ENCODE measurements around the gene SET. TPM values are rescaled to one million over a fixed set of nuclear protein-coding genes. Genes with fewer than 3 reads are reported as not detected.
"Not testable (repeated sequence)": the region's sequence is repeated elsewhere in the genome, so short reads cannot be mapped to it uniquely, and the experiment has no call there.

The SET gene, protein sequence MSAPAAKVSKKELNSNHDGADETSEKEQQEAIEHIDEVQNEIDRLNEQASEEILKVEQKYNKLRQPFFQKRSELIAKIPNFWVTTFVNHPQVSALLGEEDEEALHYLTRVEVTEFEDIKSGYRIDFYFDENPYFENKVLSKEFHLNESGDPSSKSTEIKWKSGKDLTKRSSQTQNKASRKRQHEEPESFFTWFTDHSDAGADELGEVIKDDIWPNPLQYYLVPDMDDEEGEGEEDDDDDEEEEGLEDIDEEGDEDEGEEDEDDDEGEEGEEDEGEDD
- total RNA-seq: 100 to 1,000 TPM; 261 to 264 TPM
- polyA plus RNA-seq: 100 to 1,000 TPM; 132 to 191 TPM

DNA sequence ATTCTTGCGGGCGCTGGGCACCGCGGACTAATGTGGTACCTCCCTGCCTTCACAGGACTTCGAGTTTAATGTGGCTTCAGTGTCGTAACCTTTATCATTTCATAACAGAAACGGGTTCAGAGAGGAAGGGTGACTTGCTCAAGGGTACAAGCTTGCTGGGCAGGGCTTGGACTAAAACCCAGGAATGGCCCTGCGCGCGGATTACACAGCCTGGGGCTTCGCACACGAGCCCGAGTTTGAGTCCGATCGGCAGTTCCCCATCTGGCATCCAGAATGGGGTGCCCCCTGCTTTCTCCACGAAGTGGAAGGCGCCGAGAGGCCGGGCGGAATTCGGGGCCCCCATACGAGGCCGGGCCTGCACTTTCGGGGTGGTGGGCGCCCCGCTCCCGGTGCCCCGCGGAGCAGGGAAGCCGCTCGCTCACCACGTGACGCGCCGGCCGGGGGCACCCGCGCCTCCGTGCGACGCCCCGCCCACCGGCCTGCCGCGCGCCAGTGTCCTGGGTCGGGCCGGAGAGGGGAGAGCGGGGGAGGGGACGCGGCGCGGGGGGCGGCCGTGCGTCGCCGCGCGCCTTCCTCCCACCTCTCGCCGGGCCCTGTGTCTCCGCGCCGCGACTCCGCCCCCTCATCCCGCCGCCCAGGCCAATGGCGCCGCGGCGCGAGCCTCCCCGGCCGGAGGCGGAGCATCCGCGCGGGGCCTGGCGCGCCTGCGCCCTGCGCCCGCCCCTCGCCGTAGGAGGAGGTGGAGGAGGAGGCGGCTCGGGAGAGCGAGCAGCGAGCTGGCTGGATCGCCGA lies at the start of gene SET:
TSS of gene SET (plus strand) at position 722 of the 792 bp plus-strand sequence. CDS start 361 bp downstream, outside the sequence.
- peak; percentile 88 to 95 (median 93) for DNase-seq
- Mint-ChIP-seq H3K9me3 (peaks cover 0 to 3% (median 0%) of the 10 kb centered on the region in 8 donors), H3K36me3 (peaks cover 18 to 33% of the 10 kb centered on the region in 2 donors), H3K4me1 (peaks cover 40 to 67% (median 54%) of the 10 kb centered on the region in 4 donors), H3K4me3 (peak within 1 kb of the TSS; percentile 83 to 95 (median 92)), H3K27me3 (peaks cover 0 to 1% of the 10 kb centered on the region in 2 donors), H3K27ac (peak within 1 kb of the TSS; percentile 93 to 98 (median 96))
- Histone ChIP-seq H3K9me3 (ENCODE audit: control insufficient read depth in 1 of 2, low read length in 2 of 2) (no peaks in the 10 kb centered on the region), H3K27me3 (ENCODE audit: insufficient read depth, low read length) (no peaks in the 10 kb centered on the region), H3K4me1 (ENCODE audit: insufficient read depth, low read length) (peaks cover 67% of the 10 kb centered on the region), H3K4me3 (ENCODE audit: low read length in 2 of 2) (peak within 1 kb of the TSS; percentile 63 to 88), H3K27ac (ENCODE audit: low read depth, low read length) (peak within 1 kb of the TSS; percentile 82), H3K36me3 (ENCODE audit: insufficient read depth, low read length) (peaks cover 22% of the 10 kb centered on the region)
- CTCF ChIA-PET (ENCODE audit: partially characterized antibody): interaction anchor here (1.0 kb wide), 1 partner anchor 40 kb away, joined by 4 read pairs; no protein-coding TSS in a partner anchor
- intact Hi-C loops (cut with micrococcal nuclease): loop anchor here (1.0 to 2.0 kb wide), 6 partner anchors 14 to 136 kb away; partner anchors contain the start of genes DYNC2I2, PKN3, SPTAN1 and TBC1D13
- POLR2A ChIA-PET (ENCODE audit: partially characterized antibody): interaction anchor here (0.7 to 5.1 kb wide), 15 partner anchors 9 to 193 kb away, joined by 3 to 37 read pairs (median 7); partner anchors contain the start of genes DYNC2I2, ENDOG, KYAT1 and LRRC8A

GRCh38 chr9:128640603-128641002 lies 48.4 kb upstream of the SET start:
- H3K27me3 Mint-ChIP-seq: no peaks in the 10 kb centered on the region
- H3K27me3 ChIP-seq (ENCODE audit: insufficient read depth, low read length): no peaks in the 10 kb centered on the region
- H3K4me1 ChIP-seq (ENCODE audit: insufficient read depth, low read length): no peaks in the 10 kb centered on the region
- H3K36me3 ChIP-seq (ENCODE audit: insufficient read depth, low read length): no peaks in the 10 kb centered on the region
- H3K36me3 Mint-ChIP-seq: no peaks in the 10 kb centered on the region
- H3K4me3 ChIP-seq (ENCODE audit: low read length in 2 of 2): no peak overlapping the region
- CTCF ChIA-PET (ENCODE audit: partially characterized antibody): no interaction called here
- no peak for DNase-seq
- H3K4me3 Mint-ChIP-seq: no peak overlapping the region
- H3K9me3 Mint-ChIP-seq: peaks cover 0 to 1% (median 0%) of the 10 kb centered on the region in 8 donors
- H3K4me1 Mint-ChIP-seq: peaks cover 0 to 3% (median under 1%) of the 10 kb centered on the region in 4 donors
- POLR2A ChIA-PET (ENCODE audit: partially characterized antibody): no interaction called here
- no peak overlapping the region for H3K27ac ChIP-seq (ENCODE audit: low read depth, low read length)
- peak overlapping the region in 1 of 7 donors; percentile 15 for H3K27ac Mint-ChIP-seq
- no peaks in the 10 kb centered on the region for H3K9me3 ChIP-seq (ENCODE audit: control insufficient read depth in 1 of 2, low read length in 2 of 2)
- intact Hi-C loops (cut with micrococcal nuclease): no loop called here

DNA sequence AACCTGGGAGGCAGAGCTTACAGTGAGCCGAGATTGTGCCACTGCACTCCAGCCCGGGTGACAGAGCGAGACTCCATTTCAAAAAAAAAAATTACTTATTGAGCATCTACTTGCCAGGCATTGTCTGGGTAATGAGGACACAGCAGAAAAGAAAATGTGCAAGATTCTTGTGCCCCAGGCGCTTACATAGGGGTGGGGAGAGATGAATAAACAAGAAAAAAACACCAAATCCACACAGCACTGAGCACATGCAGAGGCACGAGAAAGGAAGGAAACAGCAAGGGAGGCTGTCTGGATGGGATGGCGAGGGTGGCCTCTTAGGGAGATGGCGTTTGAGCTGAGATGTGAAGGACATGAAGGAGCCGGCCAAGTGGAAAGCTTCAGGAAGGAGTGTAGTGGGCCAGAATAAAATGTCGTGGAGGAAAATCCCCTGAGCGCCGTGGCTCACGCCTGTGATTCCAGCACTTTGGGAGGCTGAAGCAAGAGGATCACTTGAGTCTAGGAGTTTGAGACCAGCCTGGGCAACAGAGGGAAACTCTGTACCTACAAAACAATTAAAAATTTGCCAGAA lies 46.3 kb upstream of the SET start:
- H3K4me3 Mint-ChIP-seq: no peak overlapping the region
- H3K27me3 Mint-ChIP-seq: no peaks in the 10 kb centered on the region
- H3K4me1 Mint-ChIP-seq: peaks cover 0 to 3% (median under 1%) of the 10 kb centered on the region in 4 donors
- CTCF ChIA-PET (ENCODE audit: partially characterized antibody): interaction anchor here (1.7 kb wide), 1 partner anchor 32 kb away, joined by 3 read pairs; no protein-coding TSS in a partner anchor
- H3K27ac Mint-ChIP-seq: peak overlapping the region in 1 of 7 donors; percentile 76
- Histone ChIP-seq H3K4me3 (ENCODE audit: low read length in 2 of 2) (no peak overlapping the region), H3K27me3 (ENCODE audit: insufficient read depth, low read length) (no peaks in the 10 kb centered on the region), H3K36me3 (ENCODE audit: insufficient read depth, low read length) (no peaks in the 10 kb centered on the region), H3K27ac (ENCODE audit: low read depth, low read length) (no peak overlapping the region), H3K4me1 (ENCODE audit: insufficient read depth, low read length) (no peaks in the 10 kb centered on the region), H3K9me3 (ENCODE audit: control insufficient read depth in 1 of 2, low read length in 2 of 2) (no peaks in the 10 kb centered on the region)
- intact Hi-C loops (cut with micrococcal nuclease): no loop called here
- H3K36me3 Mint-ChIP-seq: no peaks in the 10 kb centered on the region
- H3K9me3 Mint-ChIP-seq: peaks cover 0 to 1% (median 0%) of the 10 kb centered on the region in 8 donors
- no peak for DNase-seq
- POLR2A ChIA-PET (ENCODE audit: partially characterized antibody): no interaction called here

GRCh38 chr9:128643519-128644300 lies 45.3 kb upstream of the SET start:
- H3K27me3 ChIP-seq (ENCODE audit: insufficient read depth, low read length): no peaks in the 10 kb centered on the region
- ChIA-PET POLR2A (ENCODE audit: partially characterized antibody) (no interaction called here), CTCF (ENCODE audit: partially characterized antibody) (interaction anchor here (1.7 kb wide), 1 partner anchor 31 kb away, joined by 3 read pairs; no protein-coding TSS in a partner anchor)
- no peak overlapping the region for H3K27ac ChIP-seq (ENCODE audit: low read depth, low read length)
- no peaks in the 10 kb centered on the region for H3K36me3 ChIP-seq (ENCODE audit: insufficient read depth, low read length)
- no peaks in the 10 kb centered on the region for H3K27me3 Mint-ChIP-seq
- DNase-seq: no peak
- no peaks in the 10 kb centered on the region for H3K36me3 Mint-ChIP-seq
- H3K4me1 ChIP-seq (ENCODE audit: insufficient read depth, low read length): no peaks in the 10 kb centered on the region
- peaks cover 0 to 1% (median 0%) of the 10 kb centered on the region in 8 donors for H3K9me3 Mint-ChIP-seq
- intact Hi-C loops (cut with micrococcal nuclease): no loop called here
- peaks cover 0 to 3% (median 0%) of the 10 kb centered on the region in 4 donors for H3K4me1 Mint-ChIP-seq
- H3K27ac Mint-ChIP-seq: peak overlapping the region in 1 of 7 donors; percentile 19
- H3K4me3 ChIP-seq (ENCODE audit: low read length in 2 of 2): no peak overlapping the region
- no peaks in the 10 kb centered on the region for H3K9me3 ChIP-seq (ENCODE audit: control insufficient read depth in 1 of 2, low read length in 2 of 2)
- no peak overlapping the region for H3K4me3 Mint-ChIP-seq

DNA sequence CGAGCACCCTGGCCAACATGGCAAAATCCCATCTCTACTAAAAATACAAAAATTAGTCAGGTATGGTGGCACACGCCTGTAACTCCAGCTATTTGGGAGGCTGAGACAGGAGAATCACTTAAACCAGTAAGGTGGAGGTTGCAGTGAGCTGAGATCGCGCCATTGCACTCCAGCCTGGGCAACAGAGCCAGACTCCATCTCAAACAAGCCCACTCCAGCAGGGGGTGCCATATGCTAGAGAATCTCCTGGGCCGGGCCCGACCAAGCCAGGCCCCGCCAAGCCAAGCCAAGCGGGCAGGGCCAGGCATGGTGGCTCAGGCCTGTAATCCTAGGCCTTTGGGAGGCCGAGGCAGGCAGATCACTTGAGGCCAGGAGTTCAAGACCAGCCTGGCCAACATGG lies 40.8 kb upstream of the SET start:
- intact Hi-C loops (cut with micrococcal nuclease): loop anchor here (2.0 kb wide), 2 partner anchors 171 to 215 kb away; partner anchors contain the start of gene ENDOG
- H3K9me3 ChIP-seq (ENCODE audit: control insufficient read depth in 1 of 2, low read length in 2 of 2); H3K27me3 ChIP-seq (ENCODE audit: insufficient read depth, low read length); H3K36me3 ChIP-seq (ENCODE audit: insufficient read depth, low read length); H3K27ac ChIP-seq (ENCODE audit: low read depth, low read length); H3K36me3 Mint-ChIP-seq; H3K9me3 Mint-ChIP-seq; H3K4me3 ChIP-seq (ENCODE audit: low read length in 2 of 2); H3K27me3 Mint-ChIP-seq; H3K4me1 Mint-ChIP-seq; H3K27ac Mint-ChIP-seq; H3K4me3 Mint-ChIP-seq; H3K4me1 ChIP-seq (ENCODE audit: insufficient read depth, low read length): not testable (repeated sequence)
- ChIA-PET CTCF (ENCODE audit: partially characterized antibody) (interaction anchor here (1.0 to 2.2 kb wide), 10 partner anchors 9 to 289 kb away, joined by 3 to 10 read pairs (median 4); partner anchors contain the start of gene ENDOG), POLR2A (ENCODE audit: partially characterized antibody) (interaction anchor here (0.8 to 1.5 kb wide), 2 partner anchors 41 to 76 kb away, joined by 3 to 11 read pairs; partner anchors contain the start of genes SET and ZDHHC12)
- peak; percentile 58 to 66 (median 62) for DNase-seq

DNA sequence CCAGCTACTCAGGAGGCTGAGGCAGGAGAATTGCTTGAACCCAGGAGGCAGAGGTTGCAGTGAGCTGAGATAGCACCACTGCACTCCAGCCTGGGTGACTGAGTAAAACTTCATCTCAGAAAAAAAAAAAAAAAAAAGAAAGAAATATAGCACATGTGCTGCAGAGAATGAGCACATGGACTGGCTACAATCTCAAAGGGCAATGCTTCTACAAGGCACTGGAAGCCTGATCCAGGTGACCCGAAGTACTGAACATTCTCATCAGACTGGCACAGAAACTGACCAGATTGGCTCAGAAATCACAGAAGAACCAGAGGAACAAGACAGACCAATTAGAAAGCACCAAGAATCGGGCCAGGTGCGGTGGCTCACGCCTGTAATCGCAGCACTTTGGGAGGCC lies 37.2 kb upstream of the SET start:
- Histone ChIP-seq H3K4me3 (ENCODE audit: low read length in 2 of 2) (no peak overlapping the region), H3K27ac (ENCODE audit: low read depth, low read length) (no peak overlapping the region), H3K4me1 (ENCODE audit: insufficient read depth, low read length) (peaks cover 4% of the 10 kb centered on the region), H3K36me3 (ENCODE audit: insufficient read depth, low read length) (no peaks in the 10 kb centered on the region), H3K9me3 (ENCODE audit: control insufficient read depth in 1 of 2, low read length in 2 of 2) (no peaks in the 10 kb centered on the region), H3K27me3 (ENCODE audit: insufficient read depth, low read length) (no peaks in the 10 kb centered on the region)
- intact Hi-C loops (cut with micrococcal nuclease): no loop called here
- ChIA-PET CTCF (ENCODE audit: partially characterized antibody) (interaction anchor here (1.0 kb wide), 1 partner anchor 277 kb away, joined by 3 read pairs; no protein-coding TSS in a partner anchor), POLR2A (ENCODE audit: partially characterized antibody) (no interaction called here)
- Mint-ChIP-seq H3K9me3 (no peaks in the 10 kb centered on the region), H3K36me3 (peaks cover 0 to 2% of the 10 kb centered on the region in 2 donors), H3K27me3 (no peaks in the 10 kb centered on the region), H3K4me1 (peaks cover 0 to 10% (median 2%) of the 10 kb centered on the region in 4 donors), H3K4me3 (no peak overlapping the region), H3K27ac (no peak overlapping the region)
- no peak for DNase-seq

All from CD4-positive, alpha-beta memory T cell (primary cell).